ENCODE results near the gene CCDC181. TPM values are rescaled to one million over a fixed set of nuclear protein-coding genes. Genes with fewer than 3 reads are reported as not detected.

Gene CCDC181
- total RNA-seq, 1 donor from 2014 or later, result 6.4 TPM

Small RNA genes within 50 kb of the gene (small RNA-seq; reads per million reads assigned to genes)
- gene AL021068.2, result not detected

Other genes starting within 250 kb of the CCDC181 start
- 40.9 TPM for gene NME7, start 59.7 kb downstream of the CCDC181 start, total RNA-seq
- 37.3 TPM for gene BLZF1, start 59.3 kb downstream of the CCDC181 start, total RNA-seq
- gene SLC19A2, start 58.5 kb upstream of the CCDC181 start, total RNA-seq, result 31.5 TPM
- gene F5, start 159.0 kb upstream of the CCDC181 start, total RNA-seq, result under 0.01 TPM
- gene SELP, start 202.7 kb upstream of the CCDC181 start, total RNA-seq, result 0.16 TPM

All from occipital lobe (tissue), 2 donors.